HepG2 (cell line): ENCODE results near the gene NEAT1. TPM values are rescaled to one million over a fixed set of nuclear protein-coding genes. Genes with fewer than 3 reads are reported as not detected.

ENCODE experiments used
- AGO1 ChIP-seq: fragments of 200-400 bp; formaldehyde crosslinking; IDR thresholded peaks from 2 replicates; pipeline ENCODE4 v1.6.1; 2017; ENCODE audit warnings: mild to moderate bottlenecking, low read depth, low read length, moderate library complexity; ENCODE audit not compliant: poor library complexity, severe bottlenecking
- ATF4 ChIP-seq, 2 experiments: fragments of 450-650 bp in 1 of 2; sonication (generic) in 1 of 2; formaldehyde crosslinking; IDR thresholded peaks; 2 replicates each; pipeline versions ENCODE4 v1.5.0 to v1.8.0; 2020 to 2022; ENCODE audit warnings: mild to moderate bottlenecking in 1 of 2, missing genetic modification reagents in 1 of 2
- DNMT3B ChIP-seq: conservative IDR thresholded peaks from 2 replicates; pipeline ENCODE4 v1.6.1; 2016; ENCODE audit warnings: missing biosample characterization, control low read depth
- DZIP1 ChIP-seq: sonication (generic); formaldehyde crosslinking; IDR thresholded peaks from 2 replicates; pipeline ENCODE4 v1.5.0; 2020; ENCODE audit warnings: mild to moderate bottlenecking, missing genetic modification reagents
- HNRNPL ChIP-seq: fragments of 200-400 bp; formaldehyde crosslinking; IDR thresholded peaks from 2 replicates; pipeline ENCODE4 v1.6.1; 2017; ENCODE audit warnings: mild to moderate bottlenecking, low read depth, low read length
- MIXL1 ChIP-seq: IDR thresholded peaks from 2 replicates; pipeline ENCODE4 v1.6.1; 2016
- NKX3-1 ChIP-seq: sonication (generic); formaldehyde crosslinking; IDR thresholded peaks from 2 replicates; pipeline ENCODE4 v1.5.0; 2020; ENCODE audit warnings: missing genetic modification reagents
- PAF1 ChIP-seq: IDR thresholded peaks from 2 replicates; pipeline ENCODE4 v1.6.1; 2016; ENCODE audit warnings: missing genetic modification reagents, missing compliant biosample characterization
- POLR2A ChIP-seq, 2 experiments: IDR thresholded peaks; 2 replicates each; pipeline ENCODE4 v1.6.1; 2011; ENCODE audit warnings: low read depth in 2 of 2, low read length in 2 of 2, mild to moderate bottlenecking in 1 of 2, moderate library complexity in 1 of 2; ENCODE audit not compliant: insufficient read depth in 1 of 2
- POLR2AphosphoS5 ChIP-seq: IDR thresholded peaks from 2 replicates; pipeline ENCODE4 v1.6.1; 2012; ENCODE audit warnings: low read depth, low read length
- PRPF4 ChIP-seq: fragments of 200-400 bp; formaldehyde crosslinking; IDR thresholded peaks from 2 replicates; pipeline ENCODE4 v1.6.1; 2016; ENCODE audit warnings: low read length, low read depth; ENCODE audit not compliant: poor library complexity, severe bottlenecking
- RBFOX2 ChIP-seq: fragments of 200-400 bp; formaldehyde crosslinking; IDR thresholded peaks from 2 replicates; pipeline ENCODE4 v1.6.1; 2017; ENCODE audit warnings: low read depth, mild to moderate bottlenecking, low read length
- RBM22 ChIP-seq: fragments of 200-400 bp; formaldehyde crosslinking; optimal IDR thresholded peaks from 2 replicates; pipeline ENCODE3; 2017; ENCODE audit warnings: mild to moderate bottlenecking, low read length, moderate library complexity
- SAP130 ChIP-seq: IDR thresholded peaks from 2 replicates; pipeline ENCODE4 v1.6.1; 2016; ENCODE audit warnings: low read depth
- SATB2 ChIP-seq: sonication (generic); formaldehyde crosslinking; IDR thresholded peaks from 2 replicates; pipeline ENCODE4 v1.5.0; 2020; ENCODE audit warnings: missing genetic modification reagents
- SMC3 ChIP-seq: IDR thresholded peaks from 2 replicates; pipeline ENCODE4 v1.6.1; 2011; ENCODE audit warnings: low read length, improper control_type of control experiment
- SP1 ChIP-seq, 2 experiments: fragments of 450-650 bp in 1 of 2; sonication (generic) in 1 of 2; formaldehyde crosslinking in 1 of 2; IDR thresholded peaks; 2 replicates each; pipeline versions ENCODE4 v1.4.0 to v1.6.1; 2016 to 2020; ENCODE audit warnings: missing genetic modification reagents in 1 of 2
- ZNF326 ChIP-seq: sonication (generic); formaldehyde crosslinking; IDR thresholded peaks from 2 replicates; pipeline ENCODE4 v1.4.0; 2020; ENCODE audit warnings: missing genetic modification reagents, borderline replicate concordance
- ZNF691 ChIP-seq: sonication (generic); formaldehyde crosslinking; IDR thresholded peaks from 2 replicates; pipeline ENCODE4 v1.4.0; 2020; ENCODE audit warnings: missing genetic modification reagents, low read depth, mild to moderate bottlenecking, borderline replicate concordance
- ZNF761 ChIP-seq: sonication (generic); formaldehyde crosslinking; conservative IDR thresholded peaks from 2 replicates; pipeline ENCODE4 v1.4.0; 2020; ENCODE audit warnings: mild to moderate bottlenecking, missing genetic modification reagents
- ZNF784 ChIP-seq: sonication (generic); formaldehyde crosslinking; IDR thresholded peaks from 2 replicates; pipeline ENCODE4 v1.5.1; 2020; ENCODE audit warnings: missing genetic modification reagents, mild to moderate bottlenecking, borderline replicate concordance
- polyA plus RNA-seq, 8 experiments: library from polyadenylated mRNA; depleted of rRNA in 3 of 8; stranded (reverse) in 7 of 8; unstranded in 1 of 8; fragments of >200 nt; fragmentation: Illumina TruSeq in 4 of 8; extraction: Trizol in 4 of 8; gene quantifications; 2 replicates each; pipeline versions ENCODE4 v1.2.1 to v1.2.3, GENCODE V29; 2011 to 2016; ENCODE audit warnings: low read depth in 4 of 8, missing spikeins in 1 of 8, mixed read lengths in 1 of 8; ENCODE audit not compliant: insufficient read depth in 1 of 8
- total RNA-seq, 5 experiments: library from RNA; depleted of rRNA; stranded (reverse); fragments of >200 nt; fragmentation: Illumina TruSeq; extraction: Trizol; gene quantifications; 2 replicates each; pipeline ENCODE4 v1.2.3, GENCODE V29; 2016; ENCODE audit warnings: low read depth in 1 of 5

NEAT1 gene
- total and polyA plus RNA-seq, 2 of the 13 experiments (the other 11 are each of a cell fraction or from before 2014, with no cell fraction given): 20.5 to 41.2 TPM

GRCh38 chr11:65427691-65428577, 5.3 kb downstream of the NEAT1 start (continued):
- TF ChIP-seq POLR2A (IDR thresholded peaks at IDR 0.05; ENCODE audit: insufficient read depth in 1 of 2, low read depth in 2 of 2, low read length in 2 of 2) (peak in 1 of 2 experiments; percentile 94; a peak in 2 of 4 replicates), PAF1 (CRISPR knock-in tag) (peak; percentile 98; the same call in 1 of the 2 replicates), POLR2AphosphoS5 (peak; percentile 41; the same call in 1 of the 2 replicates), ZNF761 (CRISPR knock-in tag) (peak; percentile 13; the same call in 1 of the 2 replicates), ZNF691 (CRISPR knock-in tag) (0 out of 2 replicates have a peak, but pooled peaks have one; percentile 39), RBFOX2 (peak; percentile 69), SATB2 (CRISPR knock-in tag) (no peak), ATF4 (CRISPR knock-in tag; IDR thresholded peaks at IDR 0.05) (peak in 1 of 2 experiments; percentile 6; a peak in 1 of 4 replicates), SMC3 (peak; percentile 20; the same call in 1 of the 2 replicates), DZIP1 (CRISPR knock-in tag) (no peak), NKX3-1 (CRISPR knock-in tag) (peak; percentile 28; the same call in 1 of the 2 replicates), MIXL1 (CRISPR knock-in tag) (0 out of 2 replicates have a peak, but pooled peaks have one; percentile 57), PRPF4 (no peak), RBM22 (peak; percentile 85), ZNF784 (CRISPR knock-in tag) (0 out of 2 replicates have a peak, but pooled peaks have one; percentile 53), SAP130 (peak; percentile 33), AGO1 (peak; percentile 48), DNMT3B (CRISPR knock-in tag) (0 out of 2 replicates have a peak, but pooled peaks have one; percentile 30), HNRNPL (peak; percentile 58; the same call in 1 of the 2 replicates), SP1 (IDR thresholded peaks at IDR 0.05) (no peak), SP1 (CRISPR knock-in tag; IDR thresholded peaks at IDR 0.05) (0 out of 2 replicates have a peak, but pooled peaks have one; percentile 20), ZNF326 (0 out of 2 replicates have a peak, but pooled peaks have one; percentile 16)
